ENCODE measurements around the gene JAKMIP2.

Gene JAKMIP2

DNA sequence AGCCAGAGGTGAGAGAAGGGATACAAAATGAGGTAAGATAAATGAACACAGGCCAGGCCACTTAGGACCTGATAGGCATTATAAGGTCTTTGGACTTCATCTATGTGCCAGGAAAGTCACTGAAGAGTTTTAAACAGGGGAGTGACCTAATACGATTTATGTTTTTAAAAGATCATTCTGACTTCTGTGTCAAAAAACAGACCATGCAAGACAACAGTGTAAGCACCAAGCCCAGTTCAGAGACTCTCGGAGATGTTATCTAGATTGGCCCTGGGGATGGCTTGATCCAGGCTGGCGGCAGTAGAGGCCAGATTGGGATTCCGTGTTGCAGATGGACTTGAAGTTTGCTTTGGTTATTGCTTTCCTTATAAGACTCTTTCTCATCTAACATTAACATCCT lies 229.6 kb downstream of the JAKMIP2 start:
- no peak for DNase-seq

GRCh38 chr5:147551677-147552076 lies 230.9 kb downstream of the JAKMIP2 start:
- no peak for DNase-seq

DNA sequence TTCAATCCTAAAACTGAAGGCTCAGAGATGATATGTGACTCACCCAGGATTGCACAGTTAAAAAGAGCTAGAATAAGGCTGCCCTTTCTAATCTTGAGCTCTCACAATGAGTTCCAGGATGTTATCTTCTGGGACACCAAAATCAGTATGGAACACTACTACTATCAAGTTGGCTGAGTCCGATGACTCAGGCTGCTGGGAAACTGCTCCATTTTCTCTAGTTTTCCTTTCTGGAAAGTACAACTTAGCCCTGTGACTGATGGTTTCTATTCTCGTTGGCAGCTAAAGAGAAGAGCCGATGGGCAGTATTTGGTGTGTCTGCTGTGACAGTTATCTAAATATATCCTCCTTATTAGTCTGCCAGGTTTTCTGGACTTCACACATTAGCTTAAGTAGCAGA lies 234.8 kb downstream of the JAKMIP2 start:
- no peak for DNase-seq

DNA sequence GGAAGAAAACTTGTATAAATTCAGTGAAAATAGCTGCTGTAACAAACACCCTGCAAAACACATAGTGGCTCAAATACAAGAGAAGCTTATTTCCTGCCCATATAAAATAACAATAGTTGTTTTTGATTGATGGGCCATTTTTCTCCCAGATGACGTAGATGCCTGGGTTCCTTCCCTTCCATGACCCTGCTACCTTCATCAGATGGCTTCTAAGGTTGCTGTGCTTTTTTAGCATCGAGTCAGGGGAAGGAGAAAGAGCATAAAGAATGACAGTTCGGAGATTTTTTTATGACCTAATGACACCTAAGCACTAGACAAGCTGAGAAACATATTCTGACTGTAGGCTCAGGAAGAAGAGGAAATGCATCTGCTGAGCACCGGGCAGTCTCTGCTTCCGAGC lies 238.0 kb downstream of the JAKMIP2 start:
- no peak for DNase-seq

- no peak for DNase-seq
These were observed 243.5 kb downstream of the JAKMIP2 start for GRCh38 chr5:147539053-147539452.

DNA sequence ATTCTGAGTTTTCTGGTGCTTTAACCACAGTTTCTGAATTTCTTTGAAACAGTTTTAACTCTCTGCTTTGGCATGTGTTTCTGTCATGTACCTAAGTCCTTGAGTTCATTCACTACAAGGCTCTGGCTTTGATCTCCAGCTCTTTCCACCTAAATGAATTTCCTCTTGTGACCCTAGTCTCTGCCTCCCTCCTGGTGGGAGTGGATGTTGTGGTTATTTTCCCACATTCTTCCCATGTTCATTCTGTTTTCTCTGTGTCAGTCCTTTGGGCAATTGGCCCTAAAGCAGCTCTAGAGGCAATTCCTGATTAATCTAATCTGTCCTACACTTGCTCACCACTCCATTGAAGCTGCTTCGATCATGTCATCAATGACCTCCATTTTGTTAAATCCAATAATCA lies 244.3 kb downstream of the JAKMIP2 start:
- DNase-seq = no peak

Measured in NCI-H1694 (cell line).